ENCODE results near the gene TAF6.
"Not testable (repeated sequence)": the region's sequence is repeated elsewhere in the genome, so short reads cannot be mapped to it uniquely, and the experiment has no call there.

TAF6 gene

DNA sequence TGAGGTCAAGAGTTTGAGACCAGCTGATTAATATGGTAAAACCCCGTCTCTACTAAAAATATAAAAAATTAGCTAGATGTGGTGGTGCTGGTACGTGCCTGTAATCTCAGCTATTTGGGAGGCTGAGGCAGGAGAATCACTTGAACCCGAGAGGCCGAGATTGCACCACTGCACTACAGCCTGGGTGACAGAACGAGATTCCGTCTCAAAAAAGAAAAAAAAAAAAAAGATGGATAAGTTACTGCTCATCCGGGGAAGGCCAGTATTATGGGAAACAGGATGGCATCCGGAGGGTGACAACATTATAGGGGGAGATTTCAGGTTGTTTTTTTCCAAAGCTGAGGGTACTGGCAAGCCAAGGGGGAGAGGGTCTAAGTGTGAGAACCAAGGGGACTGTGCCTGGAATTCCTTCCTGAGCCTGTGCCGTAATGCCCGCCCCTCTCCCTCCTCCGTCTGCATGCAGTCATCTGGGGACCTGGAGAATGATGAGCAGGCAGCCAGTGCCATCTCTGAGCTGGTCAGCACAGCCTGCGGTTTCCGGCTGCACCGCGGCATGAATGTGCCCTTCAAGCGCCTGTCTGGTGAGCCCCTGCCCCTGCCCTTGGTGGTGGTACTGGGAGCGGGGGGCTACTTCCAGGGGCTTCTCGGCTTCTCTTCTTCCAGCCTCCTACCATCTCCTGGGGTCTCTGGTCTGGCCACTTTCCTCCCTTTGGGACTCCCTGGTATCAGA lies 33.9 kb upstream of the TAF6 start:
- DNase-seq (ENCODE audit: low read depth in 2 of 2), result no peak

DNA sequence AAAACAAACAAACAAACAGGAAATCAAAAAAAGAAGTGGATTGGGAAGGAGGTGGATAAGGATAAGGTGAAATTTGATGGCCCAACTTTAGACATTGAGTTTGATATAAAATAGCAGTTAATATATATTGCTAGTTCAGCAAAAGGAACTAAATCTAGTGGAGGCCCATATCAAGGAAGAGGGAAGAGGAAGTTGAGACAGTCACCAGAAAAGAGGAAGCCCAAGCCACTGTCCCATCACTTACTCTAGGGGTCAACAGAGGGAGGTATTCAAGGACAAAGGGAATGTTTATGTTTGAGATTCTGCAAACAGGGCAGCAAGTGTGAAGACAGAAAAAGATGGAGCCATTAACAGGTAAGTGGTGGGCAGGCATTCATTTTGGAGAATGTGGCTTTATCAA lies 33.2 kb upstream of the TAF6 start:
- no peak for DNase-seq (ENCODE audit: low read depth in 2 of 2)

DNA sequence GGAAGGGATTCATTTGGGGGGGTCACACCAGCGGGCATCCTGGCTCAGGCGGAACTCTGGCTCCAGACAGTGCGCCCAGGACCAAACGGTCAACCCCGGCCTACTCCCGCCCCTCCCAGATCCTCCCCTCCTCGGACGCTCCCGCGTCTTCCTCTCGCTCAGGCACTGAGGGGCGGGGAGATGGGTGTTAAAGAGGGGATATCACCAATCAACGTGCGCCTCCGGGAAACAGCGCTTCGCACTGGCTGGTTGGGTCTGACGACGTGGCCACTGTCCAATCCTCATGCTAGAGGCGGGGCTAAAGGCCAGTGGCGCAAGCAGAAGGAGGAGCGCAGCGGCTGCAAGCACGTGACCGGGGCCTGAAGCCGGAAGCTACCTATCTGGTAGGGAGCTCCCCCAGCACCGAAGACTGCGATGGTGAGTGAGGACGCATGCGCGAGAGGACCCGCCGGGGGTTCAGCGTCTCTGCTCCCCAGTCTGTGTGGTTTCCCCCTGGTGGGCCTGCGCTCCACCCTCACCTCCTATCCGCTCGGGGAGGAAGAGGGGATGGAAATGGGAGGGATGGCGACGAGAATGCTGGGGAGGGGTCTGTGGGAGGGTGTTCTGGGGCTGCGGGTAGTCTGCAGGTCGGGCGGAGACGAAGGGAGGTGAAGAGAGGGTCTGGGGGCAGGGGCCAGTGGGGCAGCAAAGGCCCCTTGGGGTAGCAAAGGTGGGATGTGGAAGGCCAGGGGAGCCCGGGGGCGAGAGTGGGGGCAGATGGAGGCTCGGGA lies 29.6 kb upstream of the TAF6 start, which contains the start of gene LAMTOR4:
TSS of gene LAMTOR4 (plus strand) at position 360 of the 770 bp plus-strand sequence. CDS start at position 415, 55 bp downstream.
- peak; percentile 83 to 96 for DNase-seq (ENCODE audit: low read depth in 2 of 2)

DNA sequence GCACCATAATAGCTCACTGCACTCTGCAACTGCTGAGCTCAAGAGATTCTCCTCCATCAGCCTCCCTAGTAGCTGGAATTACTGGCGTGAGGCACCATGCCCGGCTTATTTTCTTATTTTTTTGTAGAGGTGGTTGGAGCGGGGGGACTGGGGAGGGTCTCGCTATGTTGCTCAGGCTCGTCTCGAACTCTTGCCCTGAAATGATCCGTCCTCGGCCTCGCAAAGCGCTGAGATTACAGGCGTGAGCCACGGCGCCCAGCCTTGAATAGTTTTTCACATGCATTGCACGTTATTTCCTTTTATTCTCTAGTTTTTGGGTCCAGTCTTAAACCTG lies 29.0 kb upstream of the TAF6 start:
- no peak for DNase-seq (ENCODE audit: low read depth in 2 of 2)

DNA sequence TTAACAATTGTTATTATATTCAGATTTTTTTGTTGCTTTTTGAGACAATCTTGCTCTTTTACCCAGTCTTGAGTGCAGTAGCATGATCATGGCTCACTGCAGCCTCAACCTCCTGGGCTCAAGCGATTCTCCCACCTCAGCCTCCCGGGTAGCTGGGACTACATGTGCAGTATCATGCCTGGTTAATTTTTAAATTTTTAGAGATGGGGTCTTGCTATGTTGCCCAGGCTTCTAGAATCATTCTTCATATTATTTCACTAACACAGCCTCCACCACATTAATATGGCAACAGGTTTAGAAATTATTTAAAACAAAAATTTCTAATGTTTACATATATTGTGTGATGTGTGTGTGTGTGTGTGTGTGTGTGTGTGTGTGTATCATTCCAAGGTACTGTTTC lies 28.1 kb upstream of the TAF6 start:
- DNase-seq (ENCODE audit: low read depth in 2 of 2), result no peak

DNA sequence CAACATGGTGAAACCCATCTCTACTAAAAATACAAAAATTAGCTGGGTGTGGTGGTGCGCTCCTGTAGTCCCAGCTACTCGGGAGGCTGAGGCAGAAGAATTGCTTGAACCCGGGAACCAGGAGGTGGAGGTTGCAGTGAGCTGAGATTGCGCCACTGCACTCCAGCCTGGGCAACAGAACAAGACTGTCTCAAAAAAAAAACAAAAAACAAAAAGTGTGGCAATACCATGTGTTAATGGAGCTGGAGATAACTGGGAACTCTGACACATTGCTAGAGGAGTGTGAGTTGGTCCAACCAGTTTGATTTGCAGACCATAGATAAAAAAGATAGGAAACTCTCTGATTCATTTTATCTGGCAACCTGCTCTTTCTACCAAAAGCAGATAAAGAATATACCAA lies 27.2 kb upstream of the TAF6 start:
- not testable (repeated sequence) for DNase-seq (ENCODE audit: low read depth in 2 of 2)

DNA sequence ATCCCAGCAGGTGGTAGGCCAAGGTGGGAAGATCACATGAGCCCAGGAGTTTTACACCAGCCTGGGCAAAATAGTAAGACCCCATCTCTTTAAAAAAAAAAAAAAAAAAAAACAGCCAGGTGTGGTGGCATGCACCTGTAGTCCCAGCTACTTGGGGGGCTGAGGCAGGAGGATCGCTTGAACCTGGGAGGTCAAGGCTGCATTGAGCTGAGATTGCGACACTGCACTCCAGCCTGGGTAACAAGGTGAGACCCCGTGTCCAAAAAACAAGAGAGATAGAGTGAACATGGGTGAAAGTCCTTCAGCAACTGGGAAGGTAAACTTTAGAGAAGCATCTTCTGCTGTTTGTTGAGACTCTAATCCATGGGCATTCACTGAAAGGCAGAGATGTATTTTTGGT lies 23.3 kb upstream of the TAF6 start:
- no peak for DNase-seq (ENCODE audit: low read depth in 2 of 2)

DNA sequence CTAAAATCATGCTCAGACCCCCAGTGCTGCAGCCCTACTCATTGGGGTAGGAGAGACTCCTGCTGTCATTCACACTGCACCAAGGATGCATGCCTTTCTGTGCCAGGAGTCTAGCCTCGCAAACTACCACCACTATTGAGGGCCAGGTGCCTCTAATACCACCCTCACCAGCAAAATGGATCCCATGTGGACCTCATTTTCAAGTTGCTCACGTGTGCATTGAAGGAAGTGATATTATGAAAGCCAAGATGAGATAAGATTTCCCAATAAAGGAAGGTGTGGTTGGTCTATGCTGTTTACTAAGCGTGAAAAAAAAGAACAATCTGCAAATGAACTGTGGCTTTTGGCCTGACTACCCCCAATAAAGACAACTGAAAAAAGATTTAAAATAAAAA lies 22.4 kb upstream of the TAF6 start:
- DNase-seq (ENCODE audit: low read depth in 2 of 2), result no peak

DNA sequence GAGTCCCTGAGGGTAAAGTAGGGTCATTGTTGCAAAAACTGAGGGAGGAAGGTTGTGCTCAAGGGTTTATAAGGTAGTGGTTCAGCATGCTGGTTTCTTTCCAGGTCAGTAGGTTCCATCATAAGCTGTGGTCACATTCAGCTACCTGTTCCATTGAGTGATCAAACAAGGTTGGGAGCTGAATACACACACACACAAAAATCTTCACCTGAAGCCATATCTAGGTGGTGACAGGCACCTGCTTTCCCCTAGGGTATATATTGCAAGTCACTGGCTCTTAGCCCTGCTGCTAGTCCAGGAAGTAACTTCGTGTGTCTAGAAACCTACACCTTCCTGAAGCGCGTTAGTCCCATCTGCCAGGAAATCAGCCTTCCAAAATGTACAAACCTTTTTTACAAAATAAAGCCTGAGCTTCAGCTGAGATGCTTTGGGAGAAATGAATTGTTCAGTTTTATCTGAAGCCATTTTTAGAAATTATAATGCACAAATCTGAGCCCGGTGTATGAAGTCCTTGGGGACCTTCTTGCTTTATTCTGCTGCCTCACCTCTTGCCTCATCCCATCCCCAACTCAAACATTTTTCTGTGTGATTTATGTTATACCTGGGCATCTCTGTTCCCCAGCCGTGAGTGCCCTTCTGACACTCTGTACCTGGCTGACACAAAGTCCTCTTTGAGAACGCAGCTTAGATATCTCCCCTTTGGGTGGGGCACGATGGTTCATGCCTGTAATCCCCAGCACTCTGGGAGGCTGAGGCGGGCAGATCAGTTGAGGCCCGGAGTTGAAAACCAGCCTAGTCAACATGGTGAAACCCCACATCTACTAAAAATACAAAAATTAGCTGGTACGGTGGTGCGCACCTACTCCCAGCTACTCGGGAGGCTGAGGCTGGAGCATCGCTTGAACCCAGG lies 18.9 kb upstream of the TAF6 start:
- DNase-seq (ENCODE audit: low read depth in 2 of 2), result no peak

DNA sequence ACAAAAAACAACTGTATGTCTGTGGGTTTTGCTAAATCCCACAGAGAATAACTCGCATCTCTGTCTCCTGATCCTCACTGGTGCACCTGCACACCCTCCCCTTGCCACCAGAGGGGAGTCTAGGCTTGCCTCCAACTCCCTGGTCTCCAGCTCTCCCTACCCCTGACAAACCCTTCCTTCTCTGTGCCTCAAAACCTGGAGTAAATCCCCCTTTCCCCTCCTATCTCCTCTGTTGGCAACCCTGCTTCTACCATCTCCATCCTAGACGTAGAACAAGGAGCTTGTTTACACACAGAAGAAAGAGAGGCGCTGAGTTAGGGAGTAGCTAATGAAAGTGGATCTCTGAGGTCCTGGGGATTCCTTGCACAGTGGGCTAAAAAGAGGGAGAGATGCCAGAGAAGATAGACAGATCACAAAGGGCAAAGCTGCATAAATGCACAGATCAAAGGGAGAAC lies 13.6 kb upstream of the TAF6 start:
- DNase-seq (ENCODE audit: low read depth in 2 of 2), result peak in 1 of 2 donors; percentile 38

DNA sequence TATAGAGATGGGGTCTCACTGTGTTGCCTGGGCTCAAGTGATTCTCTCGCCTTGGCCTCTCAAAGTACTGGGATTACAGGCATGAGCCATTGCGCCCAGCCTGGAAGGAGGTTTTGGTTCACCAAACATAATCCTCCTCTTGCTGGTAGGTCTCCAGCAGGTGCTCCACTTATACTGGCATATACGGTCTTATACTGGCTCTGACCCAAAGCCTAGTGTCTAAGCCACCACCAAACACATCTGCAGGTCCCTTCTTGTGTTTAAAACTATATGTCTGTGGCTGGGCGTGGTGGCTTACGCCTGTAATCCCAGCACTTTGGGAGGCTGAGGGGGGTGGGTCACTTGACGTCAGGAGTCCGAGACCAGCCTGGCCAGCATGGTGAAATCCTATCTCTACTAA lies 13.0 kb upstream of the TAF6 start:
- no peak for DNase-seq (ENCODE audit: low read depth in 2 of 2)

DNA sequence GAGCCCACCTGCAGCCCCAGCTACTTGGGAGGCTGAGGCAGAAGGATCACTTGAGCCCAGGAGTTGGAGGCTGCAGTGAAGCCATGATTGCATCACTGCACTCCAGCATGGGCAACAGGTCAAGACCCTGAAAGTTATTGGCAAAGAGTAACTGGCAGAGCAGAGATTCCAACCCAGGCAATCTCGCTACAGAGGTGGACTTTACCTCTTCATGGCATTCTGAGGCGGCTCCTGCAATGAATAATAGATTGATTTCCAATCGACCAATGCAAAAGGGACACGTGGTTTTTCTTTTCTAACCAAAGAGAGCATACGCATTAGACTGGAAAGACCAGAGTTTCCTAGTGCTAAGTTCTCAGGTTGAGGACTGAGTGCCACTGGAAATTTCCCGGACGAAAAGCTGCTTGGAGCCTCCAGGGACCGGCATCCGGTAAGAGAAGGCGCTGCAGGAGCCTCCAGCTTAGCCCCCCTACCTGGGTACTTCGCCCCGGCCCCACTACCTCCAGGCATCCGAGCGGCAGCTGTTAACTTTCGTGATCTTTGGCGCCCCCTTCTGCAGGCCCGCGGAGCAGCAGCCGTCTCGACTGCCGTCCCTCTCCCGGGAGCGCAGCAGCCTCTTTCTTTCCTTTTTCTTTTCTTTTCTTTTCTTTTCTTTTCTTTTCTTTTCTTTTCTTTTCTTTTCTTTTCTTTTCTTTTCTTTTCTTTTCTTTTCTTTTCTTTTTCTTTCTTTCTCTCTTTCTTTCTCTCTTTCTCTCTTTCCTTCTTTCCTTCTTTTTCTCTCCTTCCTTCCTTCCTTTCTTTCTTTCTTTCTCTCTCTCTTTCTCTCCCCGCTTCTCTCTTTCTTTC lies 11.7 kb upstream of the TAF6 start:
- DNase-seq (ENCODE audit: low read depth in 2 of 2), result peak; percentile 56 to 72

DNA sequence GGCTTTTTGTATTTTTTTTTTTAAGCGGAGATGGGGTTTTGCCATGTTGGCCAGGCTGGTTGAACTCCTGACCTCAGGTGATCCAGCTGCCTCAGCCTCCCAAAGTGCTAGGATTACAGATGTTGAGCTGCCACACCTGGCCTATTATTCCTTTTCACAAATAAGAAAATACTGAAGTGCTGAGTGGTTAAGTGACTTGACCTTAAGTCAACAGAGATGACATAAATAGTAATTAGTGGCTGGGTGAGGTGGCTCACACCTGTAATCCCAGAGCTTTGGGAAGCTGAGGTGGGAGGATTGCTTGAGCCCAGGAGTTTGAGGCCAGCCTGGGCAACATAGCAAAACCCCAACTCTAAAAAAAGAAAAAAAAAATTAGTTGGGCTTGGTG lies 11.1 kb upstream of the TAF6 start:
- DNase-seq (ENCODE audit: low read depth in 2 of 2), result not testable (repeated sequence)

DNA sequence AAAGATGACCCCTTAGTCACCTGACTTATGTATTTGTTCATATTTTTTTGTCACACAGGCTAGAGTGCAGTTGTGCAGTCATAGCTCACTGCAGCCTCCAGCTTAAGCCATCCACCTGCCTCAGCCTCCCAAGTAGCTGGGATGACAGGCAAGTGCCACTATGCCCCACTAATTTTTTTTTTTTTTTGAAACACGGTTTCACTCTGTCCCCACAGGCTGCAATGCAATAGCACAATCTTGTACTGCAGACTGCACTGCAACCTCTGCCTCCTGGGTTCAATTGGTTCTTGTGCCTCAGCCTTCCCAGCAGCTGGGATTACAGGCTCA lies 9.4 kb upstream of the TAF6 start:
- DNase-seq (ENCODE audit: low read depth in 2 of 2), result no peak

DNA sequence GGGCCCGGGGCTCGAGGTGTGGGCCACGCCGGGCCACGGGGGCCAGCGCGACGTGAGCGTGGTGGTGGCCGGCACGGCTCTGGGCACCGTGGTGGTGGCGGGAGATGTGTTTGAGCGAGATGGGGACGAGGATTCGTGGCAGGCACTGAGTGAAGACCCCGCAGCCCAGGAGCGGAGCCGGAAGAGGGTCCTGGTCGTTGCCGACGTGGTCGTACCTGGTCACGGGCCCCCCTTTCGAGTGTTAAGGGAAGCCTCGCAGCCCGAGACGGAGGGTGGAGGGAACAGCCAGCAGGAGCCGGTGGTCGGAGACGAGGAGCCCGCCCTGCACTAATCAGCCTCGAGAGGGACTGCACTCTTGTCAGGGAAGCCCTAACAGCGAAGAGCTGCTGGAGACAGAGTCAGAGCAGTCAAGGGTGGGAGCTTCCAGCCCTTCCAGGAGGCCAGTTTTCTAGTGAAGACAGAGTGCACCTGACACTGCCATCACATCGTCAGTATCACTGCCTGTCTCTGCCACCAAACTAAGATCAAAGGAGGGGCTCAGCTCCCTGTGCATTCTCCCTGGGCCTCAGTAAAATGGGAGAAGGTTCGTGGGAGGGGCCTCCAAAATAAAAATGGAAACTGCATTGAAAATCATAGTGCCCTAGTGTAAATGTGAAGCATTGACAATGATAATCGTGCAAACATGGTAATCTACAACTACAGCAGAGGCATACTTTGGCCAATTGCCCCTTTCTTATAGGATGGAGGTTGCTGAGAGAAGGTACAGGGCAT lies 8.9 kb upstream of the TAF6 start:
- no peak for DNase-seq (ENCODE audit: low read depth in 2 of 2)

DNA sequence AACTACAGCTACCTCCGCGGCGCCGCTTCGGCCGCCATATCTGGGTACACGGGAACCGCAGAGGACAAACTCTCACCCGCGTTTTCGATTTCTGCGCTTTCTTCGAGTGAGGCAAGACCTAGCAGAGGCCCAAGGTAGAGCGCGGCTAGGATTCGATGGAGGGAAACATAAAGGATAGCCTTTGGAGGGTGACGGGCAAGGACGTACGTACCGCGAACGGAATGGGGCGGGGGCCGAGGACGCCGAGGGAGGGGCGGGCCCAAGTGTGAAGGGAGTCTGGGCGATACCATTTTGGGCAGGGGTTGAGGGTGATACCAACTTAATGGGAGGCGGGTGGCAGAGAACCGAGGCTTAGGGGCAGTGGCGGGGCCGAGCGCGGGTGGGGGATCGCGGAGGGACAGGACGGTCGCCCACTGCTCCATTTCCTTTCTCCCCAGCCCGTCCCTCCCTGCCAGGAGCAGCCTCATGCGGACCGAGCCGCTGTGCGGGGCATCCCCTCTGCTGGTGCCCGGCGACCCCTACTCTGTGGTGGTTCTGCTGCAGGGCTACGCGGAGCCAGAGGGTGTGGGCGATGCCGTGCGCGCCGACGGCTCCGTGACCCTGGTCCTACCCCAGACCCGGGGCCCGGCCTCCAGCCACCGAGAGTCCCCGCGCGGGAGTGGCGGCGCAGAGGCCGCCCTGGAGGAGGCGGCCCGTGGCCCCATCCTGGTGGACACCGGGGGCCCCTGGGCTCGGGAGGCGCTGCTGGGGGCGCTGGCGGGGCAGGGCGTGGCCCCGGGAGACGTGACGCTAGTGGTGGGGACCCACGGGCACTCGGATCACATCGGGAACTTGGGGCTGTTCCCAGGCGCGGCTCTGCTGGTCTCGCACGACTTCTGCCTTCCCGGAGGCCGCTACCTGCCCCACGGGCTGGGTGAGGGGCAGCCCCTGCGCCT lies 8.0 kb upstream of the TAF6 start, which contains the start of gene MBLAC1:
TSS of gene MBLAC1 (plus strand) at position 37 of the 935 bp plus-strand sequence. CDS start at position 466, 429 bp downstream.
- peak; percentile 77 to 83 for DNase-seq (ENCODE audit: low read depth in 2 of 2)

DNA sequence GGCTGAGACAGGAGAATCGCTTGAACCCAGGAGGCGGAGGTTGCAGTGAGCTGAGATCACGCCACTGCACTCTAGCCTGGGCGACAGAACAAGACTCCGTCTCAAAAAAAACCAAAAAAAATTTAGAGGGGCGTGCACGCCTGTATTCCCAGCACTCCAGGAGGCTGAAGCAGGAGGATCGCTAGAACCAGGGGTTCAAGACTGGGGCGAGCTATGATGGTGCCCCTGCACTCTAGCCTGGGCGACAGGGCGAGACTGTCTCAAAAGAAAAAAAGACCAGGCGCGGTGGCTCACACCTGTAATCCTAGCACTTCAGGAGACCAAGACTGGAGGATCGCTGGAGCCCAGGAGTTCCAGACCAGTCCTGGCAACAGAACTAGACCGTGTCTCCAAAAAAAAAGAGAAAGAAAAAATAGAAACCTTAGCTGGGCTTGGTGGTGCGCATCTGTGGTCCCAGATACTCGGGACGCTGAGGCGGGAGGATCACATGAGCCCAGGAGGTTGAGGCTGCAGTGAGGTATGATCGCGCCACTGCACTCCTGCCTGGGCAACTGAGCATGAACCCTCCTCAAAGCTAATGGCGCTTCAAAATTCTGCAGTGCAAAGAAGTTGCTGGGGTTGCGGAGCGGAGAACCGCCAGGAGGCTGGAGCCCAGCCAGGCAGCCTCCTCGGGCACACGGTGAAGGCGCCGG lies 7.2 kb upstream of the TAF6 start:
- DNase-seq (ENCODE audit: low read depth in 2 of 2), result no peak

DNA sequence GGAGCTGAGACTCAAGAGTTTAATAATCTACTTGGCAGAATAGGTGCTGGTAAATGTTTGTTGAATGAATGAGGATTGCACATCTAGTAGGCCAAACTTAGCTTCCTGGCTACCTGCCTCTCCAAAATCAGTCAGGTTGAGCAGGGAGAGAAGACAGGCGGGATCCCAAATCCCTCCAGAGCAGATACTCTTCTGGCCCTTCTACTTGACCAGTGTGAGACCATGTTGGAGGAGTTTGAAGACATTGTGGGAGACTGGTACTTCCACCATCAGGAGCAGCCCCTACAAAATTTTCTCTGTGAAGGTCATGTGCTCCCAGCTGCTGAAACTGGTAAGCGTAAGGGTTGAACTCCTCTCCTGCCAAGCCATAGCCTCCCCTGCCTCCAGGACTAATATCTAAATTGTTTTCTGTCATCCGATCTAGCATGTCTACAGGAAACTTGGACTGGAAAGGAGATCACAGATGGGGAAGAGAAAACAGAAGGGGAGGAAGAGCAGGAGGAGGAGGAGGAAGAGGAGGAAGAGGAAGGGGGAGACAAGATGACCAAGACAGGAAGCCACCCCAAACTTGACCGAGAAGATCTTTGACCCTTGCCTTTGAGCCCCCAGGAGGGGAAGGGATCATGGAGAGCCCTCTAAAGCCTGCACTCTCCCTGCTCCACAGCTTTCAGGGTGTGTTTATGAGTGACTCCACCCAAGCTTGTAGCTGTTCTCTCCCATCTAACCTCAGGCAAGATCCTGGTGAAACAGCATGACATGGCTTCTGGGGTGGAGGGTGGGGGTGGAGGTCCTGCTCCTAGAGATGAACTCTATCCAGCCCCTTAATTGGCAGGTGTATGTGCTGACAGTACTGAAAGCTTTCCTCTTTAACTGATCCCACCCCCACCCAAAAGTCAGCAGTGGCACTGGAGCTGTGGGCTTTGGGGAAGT lies 5.4 kb upstream of the TAF6 start:
- no peak for DNase-seq (ENCODE audit: low read depth in 2 of 2)

All from stimulated activated CD4-positive, alpha-beta T cell treated with anti-CD3 and anti-CD28 coated beads, Interleukin-1b, Interleukin-23, amount 100 ng/mL, for 1 hour (primary cell).